Cardiac septum (tissue), 1 donor: Measurements from ENCODE around the gene SLC6A3. TPM values are rescaled to one million over a fixed set of nuclear protein-coding genes. Genes with fewer than 3 reads are reported as not detected.

Experiments used
- DNase-seq: peaks from one replicate; pipeline ENCODE4 v3.0.0-alpha.2; 2020; ENCODE audit warnings: low spot score
- intact Hi-C: fragments of 100-400 bp; cut with DNase I; formaldehyde crosslinking; loops from one replicate; pipeline ENCODE4 v1.14.0; 2022
- long read RNA-seq: library from polyadenylated mRNA; unstranded; transcript quantifications from one replicate; pipeline ENCODE4 v2.0.0, GENCODE V29; 2021
- total RNA-seq: library from RNA; stranded (reverse); fragmentation: NEBNext Ultra II Directional; extraction: Animal tissue kit (Norgen Biotek cat#: 25700); gene quantifications from one replicate; pipeline ENCODE4 v1.2.1, GENCODE V29; 2021
- donor health status: DM: no; HTN: no; CAD: no.

SLC6A3 gene
- total RNA-seq, result 0.19 TPM
- long read RNA-seq, result 0 reads

- no peak for DNase-seq
- intact Hi-C loops, result no loop called here
Observed at GRCh38 chr5:1445313-1445688, at the start of gene SLC6A3. Gene SLC6A3, minus strand, starts transcription at chr5:1445440. Its CDS starts 2,243 bp downstream, at chr5:1443197.

GRCh38 chr5:1493941-1494340 lies 48.7 kb upstream of the SLC6A3 start:
- no peak for DNase-seq
- intact Hi-C loops, result no loop called here

- DNase-seq, result no peak
- intact Hi-C loops, result no loop called here
Observed at GRCh38 chr5:1493413-1493812, 48.2 kb upstream of the SLC6A3 start.

GRCh38 chr5:1492757-1493156 lies 47.5 kb upstream of the SLC6A3 start:
- no peak for DNase-seq
- intact Hi-C loops, result no loop called here

GRCh38 chr5:1490376-1490775 lies 45.1 kb upstream of the SLC6A3 start:
- no peak for DNase-seq
- intact Hi-C loops, result no loop called here

GRCh38 chr5:1489754-1490153 lies 44.5 kb upstream of the SLC6A3 start:
- no peak for DNase-seq
- intact Hi-C loops, result no loop called here

GRCh38 chr5:1488882-1489680 lies 43.8 kb upstream of the SLC6A3 start:
- no peak for DNase-seq
- intact Hi-C loops, result no loop called here

- no peak for DNase-seq
- intact Hi-C loops, result no loop called here
Observed at GRCh38 chr5:1487079-1487764, 42.0 kb upstream of the SLC6A3 start.

GRCh38 chr5:1486271-1486670 lies 41.0 kb upstream of the SLC6A3 start:
- intact Hi-C loops, result no loop called here
- no peak for DNase-seq

GRCh38 chr5:1485579-1486118 lies 40.4 kb upstream of the SLC6A3 start:
- no peak for DNase-seq
- intact Hi-C loops, result no loop called here

GRCh38 chr5:1484730-1485578 lies 39.7 kb upstream of the SLC6A3 start:
- no peak for DNase-seq
- intact Hi-C loops, result no loop called here

- intact Hi-C loops, result no loop called here
- no peak for DNase-seq
Observed at GRCh38 chr5:1483856-1484729, 38.9 kb upstream of the SLC6A3 start.

GRCh38 chr5:1483064-1483463 lies 37.8 kb upstream of the SLC6A3 start:
- no peak for DNase-seq
- intact Hi-C loops, result no loop called here

GRCh38 chr5:1481959-1482331 lies 36.7 kb upstream of the SLC6A3 start:
- DNase-seq, result no peak
- intact Hi-C loops, result no loop called here

- intact Hi-C loops, result no loop called here
- no peak for DNase-seq
Observed at GRCh38 chr5:1481266-1481958, 36.2 kb upstream of the SLC6A3 start.

- DNase-seq, result no peak
- intact Hi-C loops, result no loop called here
Observed at GRCh38 chr5:1480806-1481205, 35.6 kb upstream of the SLC6A3 start.

- intact Hi-C loops, result no loop called here
- DNase-seq, result peak; percentile 93
Observed at GRCh38 chr5:1480217-1480616, 35.0 kb upstream of the SLC6A3 start.

- DNase-seq, result no peak
- intact Hi-C loops, result no loop called here
Observed at GRCh38 chr5:1479581-1480188, 34.4 kb upstream of the SLC6A3 start.
